GM18951 (cell line): ENCODE measurements around the gene XAGE5.
"Not testable (repeated sequence)": the region's sequence is repeated elsewhere in the genome, so short reads cannot be mapped to it uniquely, and the experiment has no call there.

Experiments
- POLR2A ChIP-seq: IDR thresholded peaks from 4 replicates; pipeline ENCODE4 v1.6.1; 2011; ENCODE audit warnings: mild to moderate bottlenecking; ENCODE audit not compliant: insufficient read length, insufficient read depth; ENCODE audit errors: extremely low read depth
- in situ Hi-C: fragments of 300-500 bp; cut with MboI; formaldehyde crosslinking; loops from one replicate; pipeline ENCODE4 v1.12.0; 2022; ENCODE audit warnings: low sequenced_read_pairs, mixed read lengths, inconsistent platforms; ENCODE audit not compliant: unreplicated experiment

XAGE5 gene

GRCh38 chrX:52811065-52811625, at the start of gene XAGE5:
TSS of gene XAGE5 (plus strand) at chrX:52811287. CDS start at chrX:52812567, 1,280 bp downstream.
- TF ChIP-seq POLR2A = no peak
- in situ Hi-C loops = no loop called here

- in situ Hi-C loops = not testable (repeated sequence)
These were observed 45.1 kb upstream of the XAGE5 start for GRCh38 chrX:52765983-52766382.

- in situ Hi-C loops = not testable (repeated sequence)
These were observed 37.6 kb upstream of the XAGE5 start for GRCh38 chrX:52773504-52773903.

GRCh38 chrX:52797327-52797726, 13.8 kb upstream of the XAGE5 start, which contains the start of gene SPANXN5:
TSS of gene SPANXN5 (minus strand) at chrX:52797427. CDS start at chrX:52797348, 79 bp downstream.
- in situ Hi-C loops = not testable (repeated sequence)

- in situ Hi-C loops = not testable (repeated sequence)
These were observed 6.2 kb upstream of the XAGE5 start for GRCh38 chrX:52804876-52805275.

GRCh38 chrX:52819788-52820187, 8.7 kb downstream of the XAGE5 start:
- in situ Hi-C loops = no loop called here
- TF ChIP-seq POLR2A = no peak

- TF ChIP-seq POLR2A = no peak
- in situ Hi-C loops = no loop called here
These were observed 10.1 kb downstream of the XAGE5 start for GRCh38 chrX:52821079-52821760.

- no peak for TF ChIP-seq POLR2A
- in situ Hi-C loops = no loop called here
These were observed 13.5 kb downstream of the XAGE5 start for GRCh38 chrX:52824608-52825007.

- TF ChIP-seq POLR2A = no peak
- in situ Hi-C loops = no loop called here
These were observed 19.5 kb downstream of the XAGE5 start for GRCh38 chrX:52830551-52830950.

- TF ChIP-seq POLR2A = no peak
- in situ Hi-C loops = no loop called here
These were observed 28.1 kb downstream of the XAGE5 start for GRCh38 chrX:52839137-52839536.

- in situ Hi-C loops = not testable (repeated sequence)
These were observed 32.5 kb downstream of the XAGE5 start for GRCh38 chrX:52843619-52844018.

- TF ChIP-seq POLR2A = no peak
- in situ Hi-C loops = no loop called here
These were observed 41.2 kb downstream of the XAGE5 start for GRCh38 chrX:52852110-52852860.

- in situ Hi-C loops = not testable (repeated sequence)
These were observed 46.0 kb downstream of the XAGE5 start for GRCh38 chrX:52856991-52857525.

- no peak for TF ChIP-seq POLR2A
- in situ Hi-C loops = no loop called here
These were observed 54.4 kb downstream of the XAGE5 start for GRCh38 chrX:52865343-52865998.
